CD4-positive, alpha-beta T cell treated with Interleukin-4 for 1 hour (primary cell): ENCODE results near the gene CT45A5.
"Not testable (repeated sequence)": the region's sequence is repeated elsewhere in the genome, so short reads cannot be mapped to it uniquely, and the experiment has no call there.

Experiments
- DNase-seq, 2 donors: peaks; one replicate each; pipeline ENCODE4 v3.0.0-alpha.2; 2020 to 2022

The CT45A5 gene, protein sequence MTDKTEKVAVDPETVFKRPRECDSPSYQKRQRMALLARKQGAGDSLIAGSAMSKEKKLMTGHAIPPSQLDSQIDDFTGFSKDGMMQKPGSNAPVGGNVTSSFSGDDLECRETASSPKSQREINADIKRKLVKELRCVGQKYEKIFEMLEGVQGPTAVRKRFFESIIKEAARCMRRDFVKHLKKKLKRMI

DNA sequence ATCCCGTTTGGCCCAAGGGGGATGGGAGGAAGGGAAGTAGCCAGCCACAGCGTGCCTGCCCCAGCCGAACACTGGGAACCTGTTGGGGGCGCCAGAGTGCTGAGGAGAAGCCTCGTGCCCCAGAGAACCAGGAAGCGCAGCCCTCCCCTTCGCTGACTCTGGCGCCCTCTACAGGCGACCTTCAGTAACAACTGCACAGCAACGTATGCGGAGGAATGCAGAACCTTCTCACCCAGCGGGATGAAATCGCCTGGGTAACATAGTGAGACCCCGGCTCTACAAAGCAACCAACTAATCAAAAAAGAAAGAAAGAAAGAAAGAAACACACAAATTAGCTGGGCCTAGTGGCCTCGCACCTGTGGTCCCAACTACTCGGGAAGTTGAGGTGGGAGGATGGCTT, at the start of gene CT45A5:
Gene CT45A5 (minus strand): TSS at position 101 of the 400 bp plus-strand sequence. CDS start 3,774 bp downstream, outside the sequence.
- not testable (repeated sequence) for DNase-seq

- not testable (repeated sequence) for DNase-seq
Measured at GRCh38 chrX:135819912-135820311, 34.6 kb upstream of the CT45A5 start, which contains the start of gene CT45A2. Gene CT45A2, minus strand, starts transcription at chrX:135820012. Its CDS starts 3,747 bp downstream, at chrX:135816265.

DNA sequence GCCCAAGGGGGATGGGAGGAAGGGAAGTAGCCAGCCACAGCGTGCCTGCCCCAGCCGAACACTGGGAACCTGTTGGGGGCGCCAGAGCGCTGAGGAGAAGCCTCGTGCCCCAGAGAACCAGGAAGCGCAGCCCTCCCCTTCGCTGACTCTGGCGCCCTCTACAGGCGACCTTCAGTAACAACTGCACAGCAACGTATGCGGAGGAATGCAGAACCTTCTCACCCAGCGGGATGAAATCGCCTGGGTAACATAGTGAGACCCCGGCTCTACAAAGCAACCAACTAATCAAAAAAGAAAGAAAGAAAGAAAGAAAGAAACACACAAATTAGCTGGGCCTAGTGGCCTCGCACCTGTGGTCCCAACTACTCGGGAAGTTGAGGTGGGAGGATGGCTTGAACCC, 17.4 kb upstream of the CT45A5 start, which contains the start of gene CT45A6:
Gene CT45A6 (minus strand): TSS at position 101 of the 400 bp plus-strand sequence. CDS start 3,794 bp downstream, outside the sequence.
- not testable (repeated sequence) for DNase-seq

DNA sequence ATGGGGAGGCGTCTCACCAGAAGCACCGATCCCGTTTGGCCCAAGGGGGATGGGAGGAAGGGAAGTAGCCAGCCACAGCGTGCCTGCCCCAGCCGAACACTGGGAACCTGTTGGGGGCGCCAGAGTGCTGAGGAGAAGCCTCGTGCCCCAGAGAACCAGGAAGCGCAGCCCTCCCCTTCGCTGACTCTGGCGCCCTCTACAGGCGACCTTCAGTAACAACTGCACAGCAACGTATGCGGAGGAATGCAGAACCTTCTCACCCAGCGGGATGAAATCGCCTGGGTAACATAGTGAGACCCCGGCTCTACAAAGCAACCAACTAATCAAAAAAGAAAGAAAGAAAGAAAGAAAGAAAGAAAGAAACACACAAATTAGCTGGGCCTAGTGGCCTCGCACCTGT, 17.2 kb downstream of the CT45A5 start, which contains the start of gene CT45A3:
Gene CT45A3 (minus strand): TSS at position 101 of the 400 bp plus-strand sequence. CDS start 3,747 bp downstream, outside the sequence.
- DNase-seq, result not testable (repeated sequence)

GRCh38 chrX:135744739-135745138, 40.6 kb downstream of the CT45A5 start:
- not testable (repeated sequence) for DNase-seq

- no peak for DNase-seq
Measured at GRCh38 chrX:135741192-135741715, 44.0 kb downstream of the CT45A5 start.

DNA sequence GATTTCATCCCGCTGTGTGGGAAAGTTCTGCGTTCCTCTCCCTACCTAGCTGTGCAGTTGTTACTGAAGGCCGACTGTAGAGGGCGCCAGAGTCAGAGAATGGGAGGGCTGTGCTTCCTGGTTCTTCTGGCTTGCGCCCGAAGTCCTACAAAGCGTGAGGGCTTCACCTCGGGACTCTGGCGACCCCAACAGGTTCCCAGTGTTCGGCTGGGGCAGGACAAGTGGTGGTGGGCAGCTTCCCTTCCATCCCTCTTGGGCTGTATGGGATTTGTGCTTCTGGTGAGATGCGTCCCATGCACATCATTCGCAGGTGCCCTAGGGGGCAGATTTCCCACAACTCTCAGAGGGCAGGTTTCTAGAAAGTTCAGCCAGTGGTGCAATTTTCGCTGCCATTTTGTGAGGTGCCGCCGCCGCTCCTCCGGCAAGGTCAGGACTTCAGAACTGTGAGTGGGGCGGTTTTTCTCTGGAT, 44.6 kb downstream of the CT45A5 start:
- peak; percentile 7 to 20 for DNase-seq

DNA sequence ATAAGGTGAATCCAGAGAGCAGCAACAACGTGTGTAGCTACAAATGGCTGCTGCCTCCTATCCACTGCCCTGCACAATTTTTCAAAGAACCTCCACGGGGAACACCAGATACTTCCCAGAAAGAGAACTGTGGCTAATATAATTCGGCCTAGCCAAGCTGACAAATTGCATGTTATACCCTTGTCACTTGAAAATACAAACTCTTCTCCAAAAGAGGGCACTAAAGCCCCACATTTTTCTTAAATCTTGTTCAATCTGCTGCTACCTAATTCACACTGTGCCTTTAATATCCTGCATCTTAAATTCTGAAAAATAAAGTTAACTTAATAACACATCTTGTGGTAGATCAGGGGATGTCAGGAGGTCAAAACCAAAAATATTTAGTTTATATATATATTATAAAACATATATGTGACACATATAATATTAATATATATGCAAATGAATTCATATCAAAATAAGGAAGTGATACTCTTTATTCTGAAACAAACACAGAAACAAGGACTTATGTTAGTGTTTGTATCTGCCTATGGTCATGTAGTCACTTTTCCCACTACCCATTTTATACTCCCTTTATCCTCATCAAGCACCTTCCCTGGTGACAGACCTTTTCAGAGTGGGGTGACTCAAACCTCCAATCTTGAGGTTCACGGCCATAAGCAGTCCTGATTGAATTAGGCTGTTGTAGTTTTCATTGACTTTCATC, 47.8 kb downstream of the CT45A5 start:
- no peak for DNase-seq

DNA sequence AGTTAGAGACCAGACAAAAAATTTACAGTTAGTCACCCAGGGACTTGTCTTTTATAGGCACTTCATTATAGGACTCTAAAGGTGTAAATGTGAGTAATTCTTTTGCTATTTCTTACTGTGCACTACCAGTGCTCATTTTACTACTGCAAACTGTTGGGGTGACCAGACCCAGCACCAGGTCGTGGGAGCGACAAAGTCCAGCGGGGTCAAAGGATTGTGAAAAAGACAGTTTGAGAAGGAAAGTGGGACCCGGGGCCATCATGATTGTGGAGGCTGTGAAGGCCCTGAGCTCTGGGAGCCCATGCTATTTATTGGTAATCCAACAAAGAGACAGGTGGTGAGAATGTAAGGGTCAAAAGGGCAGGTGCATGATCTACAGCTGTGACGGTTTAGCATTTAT, 50.6 kb downstream of the CT45A5 start:
- DNase-seq, result not testable (repeated sequence)
